Ishikawa (cell line): ENCODE measurements around the gene PSMA7.

Experiments
- CEBPB ChIP-seq: IDR thresholded peaks from 2 replicates; pipeline ENCODE4 v1.6.1; 2012
- CREB1 ChIP-seq: IDR thresholded peaks from 2 replicates; pipeline ENCODE4 v1.6.1; 2012; ENCODE audit warnings: low read depth
- EGR1 ChIP-seq: IDR thresholded peaks from 2 replicates; pipeline ENCODE4 v1.6.1; 2012
- EP300 ChIP-seq: IDR thresholded peaks from 2 replicates; pipeline ENCODE4 v1.6.1; 2012; ENCODE audit warnings: borderline replicate concordance
- FOXM1 ChIP-seq: IDR thresholded peaks from 2 replicates; pipeline ENCODE4 v1.6.1; 2012; ENCODE audit warnings: low read depth, borderline replicate concordance
- MAX ChIP-seq: IDR thresholded peaks from 2 replicates; pipeline ENCODE4 v1.6.1; 2012
- NFIC ChIP-seq: IDR thresholded peaks from 2 replicates; pipeline ENCODE4 v1.6.1; 2012
- RAD21 ChIP-seq: IDR thresholded peaks from 2 replicates; pipeline ENCODE4 v1.6.1; 2012; ENCODE audit warnings: low read depth
- REST ChIP-seq: IDR thresholded peaks from 2 replicates; pipeline ENCODE4 v1.6.1; 2012; ENCODE audit warnings: low read depth, mild to moderate bottlenecking
- TAF1 ChIP-seq: IDR thresholded peaks from 2 replicates; pipeline ENCODE4 v1.6.1; 2012; ENCODE audit warnings: low read depth, mild to moderate bottlenecking
- TCF12 ChIP-seq: IDR thresholded peaks from 2 replicates; pipeline ENCODE4 v1.6.1; 2012; ENCODE audit warnings: low read depth
- TEAD4 ChIP-seq: IDR thresholded peaks from 2 replicates; pipeline ENCODE4 v1.6.1; 2012
- USF1 ChIP-seq: IDR thresholded peaks from 2 replicates; pipeline ENCODE4 v1.6.1; 2012
- YY1 ChIP-seq: IDR thresholded peaks from 2 replicates; pipeline ENCODE4 v1.6.1; 2012; ENCODE audit warnings: low read depth
- ZBTB7A ChIP-seq: IDR thresholded peaks from 2 replicates; pipeline ENCODE4 v1.6.1; 2012; ENCODE audit warnings: low read depth

PSMA7 gene

GRCh38 chr20:62155428-62156253, 12.4 kb upstream of the PSMA7 start:
- TF ChIP-seq CREB1 (no peak), NFIC (no peak), TAF1 (no peak), RAD21 (no peak), FOXM1 (no peak), USF1 (no peak), EP300 (no peak), ZBTB7A (no peak), TCF12 (no peak), MAX (no peak), EGR1 (no peak), CEBPB (no peak), YY1 (no peak), TEAD4 (no peak), REST (no peak)

GRCh38 chr20:62151835-62152364, 8.7 kb upstream of the PSMA7 start:
- no peak for TF ChIP-seq NFIC
- no peak for TF ChIP-seq TEAD4
- no peak for TF ChIP-seq ZBTB7A
- no peak for TF ChIP-seq USF1
- no peak for TF ChIP-seq EP300
- no peak for TF ChIP-seq RAD21
- no peak for TF ChIP-seq CREB1
- no peak for TF ChIP-seq MAX
- no peak for TF ChIP-seq TAF1
- no peak for TF ChIP-seq FOXM1
- no peak for TF ChIP-seq YY1
- no peak for TF ChIP-seq EGR1
- TF ChIP-seq TCF12, result no peak
- no peak for TF ChIP-seq CEBPB
- TF ChIP-seq REST, result no peak

GRCh38 chr20:62151225-62151624, 8.0 kb upstream of the PSMA7 start:
- no peak for TF ChIP-seq YY1
- no peak for TF ChIP-seq CREB1
- TF ChIP-seq REST, result no peak
- TF ChIP-seq USF1, result no peak
- TF ChIP-seq ZBTB7A, result no peak
- TF ChIP-seq RAD21, result no peak
- no peak for TF ChIP-seq EP300
- no peak for TF ChIP-seq EGR1
- no peak for TF ChIP-seq TEAD4
- no peak for TF ChIP-seq MAX
- no peak for TF ChIP-seq TAF1
- TF ChIP-seq NFIC, result no peak
- no peak for TF ChIP-seq CEBPB
- TF ChIP-seq FOXM1, result no peak
- TF ChIP-seq TCF12, result no peak
